Measurements from ENCODE around the gene GNAQ.

DNA sequence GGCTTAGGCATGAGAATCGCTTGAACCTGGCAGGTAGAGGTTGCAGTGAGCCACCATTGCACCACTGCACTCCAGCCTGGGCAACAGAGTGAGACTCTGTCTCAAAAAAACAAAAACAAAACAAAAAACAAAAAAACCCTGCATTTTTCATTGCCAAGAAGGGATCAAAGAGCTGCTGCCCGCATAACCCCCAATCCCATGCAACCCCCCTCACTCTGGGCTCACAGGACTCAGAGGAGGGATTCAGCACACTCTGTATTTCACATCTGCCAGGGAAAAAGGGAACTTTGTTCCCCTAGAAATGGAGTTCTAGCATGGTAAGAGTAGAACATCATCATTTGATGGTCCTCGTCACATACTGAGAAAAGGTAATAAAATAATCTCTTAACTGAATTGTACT lies 229.5 kb downstream of the GNAQ start:
- TF ChIP-seq, protein P1, sequence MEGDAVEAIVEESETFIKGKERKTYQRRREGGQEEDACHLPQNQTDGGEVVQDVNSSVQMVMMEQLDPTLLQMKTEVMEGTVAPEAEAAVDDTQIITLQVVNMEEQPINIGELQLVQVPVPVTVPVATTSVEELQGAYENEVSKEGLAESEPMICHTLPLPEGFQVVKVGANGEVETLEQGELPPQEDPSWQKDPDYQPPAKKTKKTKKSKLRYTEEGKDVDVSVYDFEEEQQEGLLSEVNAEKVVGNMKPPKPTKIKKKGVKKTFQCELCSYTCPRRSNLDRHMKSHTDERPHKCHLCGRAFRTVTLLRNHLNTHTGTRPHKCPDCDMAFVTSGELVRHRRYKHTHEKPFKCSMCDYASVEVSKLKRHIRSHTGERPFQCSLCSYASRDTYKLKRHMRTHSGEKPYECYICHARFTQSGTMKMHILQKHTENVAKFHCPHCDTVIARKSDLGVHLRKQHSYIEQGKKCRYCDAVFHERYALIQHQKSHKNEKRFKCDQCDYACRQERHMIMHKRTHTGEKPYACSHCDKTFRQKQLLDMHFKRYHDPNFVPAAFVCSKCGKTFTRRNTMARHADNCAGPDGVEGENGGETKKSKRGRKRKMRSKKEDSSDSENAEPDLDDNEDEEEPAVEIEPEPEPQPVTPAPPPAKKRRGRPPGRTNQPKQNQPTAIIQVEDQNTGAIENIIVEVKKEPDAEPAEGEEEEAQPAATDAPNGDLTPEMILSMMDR (conservative IDR thresholded peaks at IDR 0.05; ENCODE audit: low read depth, low read length): no peak
- TF ChIP-seq, protein P2, sequence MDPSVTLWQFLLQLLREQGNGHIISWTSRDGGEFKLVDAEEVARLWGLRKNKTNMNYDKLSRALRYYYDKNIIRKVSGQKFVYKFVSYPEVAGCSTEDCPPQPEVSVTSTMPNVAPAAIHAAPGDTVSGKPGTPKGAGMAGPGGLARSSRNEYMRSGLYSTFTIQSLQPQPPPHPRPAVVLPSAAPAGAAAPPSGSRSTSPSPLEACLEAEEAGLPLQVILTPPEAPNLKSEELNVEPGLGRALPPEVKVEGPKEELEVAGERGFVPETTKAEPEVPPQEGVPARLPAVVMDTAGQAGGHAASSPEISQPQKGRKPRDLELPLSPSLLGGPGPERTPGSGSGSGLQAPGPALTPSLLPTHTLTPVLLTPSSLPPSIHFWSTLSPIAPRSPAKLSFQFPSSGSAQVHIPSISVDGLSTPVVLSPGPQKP (IDR thresholded peaks at IDR 0.05; ENCODE audit: borderline replicate concordance, low read depth, low read length): no peak
- TF ChIP-seq BHLHE40 (IDR thresholded peaks at IDR 0.05; ENCODE audit: low read depth, low read length) (no peak), CEBPB (IDR thresholded peaks at IDR 0.05; ENCODE audit: low read depth, low read length) (no peak), POLR2A (IDR thresholded peaks at IDR 0.05; ENCODE audit: low read depth, low read length) (no peak), CHD1 (IDR thresholded peaks at IDR 0.05; ENCODE audit: low read depth, low read length) (no peak), RFX5 (IDR thresholded peaks at IDR 0.05; ENCODE audit: low read depth, low read length) (no peak)

Data from IMR-90 (cell line).